Measurements from ENCODE around the gene EVI2B.
"Not testable (repeated sequence)": the region's sequence is repeated elsewhere in the genome, so short reads cannot be mapped to it uniquely, and the experiment has no call there.

EVI2B gene

GRCh38 chr17:31269036-31269577, 44.7 kb downstream of the EVI2B start:
- H3K9me3 ChIP-seq (ENCODE audit: control insufficient read depth, low read length), result no peaks in the 10 kb centered on the region
- peak overlapping the region; percentile 12 for H3K4me3 ChIP-seq (ENCODE audit: low read length)
- H3K9ac ChIP-seq (ENCODE audit: low read length), result peak overlapping the region; percentile 69
- no peaks in the 10 kb centered on the region for H3K27me3 ChIP-seq (replicated peaks; ENCODE audit: control insufficient read depth, insufficient read depth, low read length)
- H3K36me3 ChIP-seq (ENCODE audit: control insufficient read depth, insufficient read depth, low read length, severe bottlenecking), result peaks cover 10% of the 10 kb centered on the region
- peak; percentile 51 for DNase-seq (ENCODE audit: low read depth)
- peaks cover 59% of the 10 kb centered on the region for H3K4me1 ChIP-seq (ENCODE audit: control insufficient read depth, insufficient read depth, low read length)

DNA sequence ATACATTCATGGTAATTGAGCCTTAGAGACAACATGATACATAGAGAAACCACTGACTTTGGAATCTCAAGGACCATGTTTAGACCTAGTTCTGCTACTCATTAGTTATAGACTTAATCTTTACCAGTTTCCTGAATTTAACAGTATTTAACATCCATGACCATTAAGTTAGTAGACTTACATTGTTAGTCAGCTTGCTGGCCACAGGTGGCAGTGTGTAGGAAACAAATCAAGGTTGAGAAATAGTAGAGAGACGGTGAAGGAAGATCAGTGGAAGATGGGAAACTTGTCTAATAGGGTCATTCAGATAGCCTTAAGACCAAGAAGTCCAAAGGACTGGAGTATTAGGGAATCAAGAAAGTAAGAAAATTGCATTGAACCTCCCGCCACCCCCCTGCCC, 47.8 kb downstream of the EVI2B start:
- Histone ChIP-seq H3K9ac (ENCODE audit: low read length) (no peak overlapping the region), H3K4me3 (ENCODE audit: low read length) (no peak overlapping the region), H3K36me3 (ENCODE audit: control insufficient read depth, insufficient read depth, low read length, severe bottlenecking) (peaks cover 22% of the 10 kb centered on the region), H3K4me1 (ENCODE audit: control insufficient read depth, insufficient read depth, low read length) (peaks cover 34% of the 10 kb centered on the region), H3K9me3 (ENCODE audit: control insufficient read depth, low read length) (no peaks in the 10 kb centered on the region), H3K27me3 (replicated peaks; ENCODE audit: control insufficient read depth, insufficient read depth, low read length) (no peaks in the 10 kb centered on the region)
- DNase-seq (ENCODE audit: low read depth), result no peak

DNA sequence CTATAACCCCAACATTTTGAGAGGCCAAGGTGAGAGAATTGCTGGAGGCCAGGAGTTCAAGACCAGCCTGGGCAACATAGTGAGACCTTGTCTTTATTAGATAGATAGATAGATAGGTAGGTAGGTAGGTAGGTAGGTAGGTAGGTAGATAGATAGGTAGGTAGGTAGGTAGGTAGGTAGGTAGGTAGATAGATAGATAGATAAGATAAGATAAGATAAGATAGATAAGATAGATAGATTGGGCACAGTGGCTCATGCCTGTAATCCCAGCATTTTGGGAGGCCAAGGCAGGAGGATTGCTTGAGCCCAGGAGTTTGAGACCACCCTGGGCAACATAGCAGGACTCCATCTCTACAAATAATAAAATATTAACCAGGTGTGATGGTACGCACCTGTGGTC, 50.9 kb downstream of the EVI2B start:
- H3K9me3 ChIP-seq (ENCODE audit: control insufficient read depth, low read length); H3K4me3 ChIP-seq (ENCODE audit: low read length); H3K4me1 ChIP-seq (ENCODE audit: control insufficient read depth, insufficient read depth, low read length); DNase-seq (ENCODE audit: low read depth); H3K27me3 ChIP-seq (replicated peaks; ENCODE audit: control insufficient read depth, insufficient read depth, low read length); H3K9ac ChIP-seq (ENCODE audit: low read length): not testable (repeated sequence)
- H3K36me3 ChIP-seq (ENCODE audit: control insufficient read depth, insufficient read depth, low read length, severe bottlenecking), result peaks cover 36% of the 10 kb centered on the region

DNA sequence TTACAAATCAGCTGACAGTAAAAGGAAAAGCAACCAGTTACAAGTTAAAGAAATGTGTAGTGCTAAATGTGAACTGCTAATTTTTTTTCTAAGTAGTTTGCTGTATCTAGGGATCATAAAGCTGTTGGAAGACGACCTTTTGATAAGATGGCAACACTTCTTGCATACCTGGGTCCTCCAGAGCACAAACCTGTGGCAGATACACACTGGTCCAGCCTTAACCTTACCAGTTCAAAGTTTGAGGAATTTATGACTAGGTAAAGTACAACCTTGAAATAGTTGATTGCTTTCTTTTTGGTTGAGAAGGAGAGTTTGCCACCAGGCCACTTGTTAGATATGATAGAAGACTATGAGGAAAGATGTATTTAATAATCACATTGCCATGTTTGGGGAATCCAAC, 52.3 kb downstream of the EVI2B start:
- no peaks in the 10 kb centered on the region for H3K27me3 ChIP-seq (replicated peaks; ENCODE audit: control insufficient read depth, insufficient read depth, low read length)
- H3K4me3 ChIP-seq (ENCODE audit: low read length), result no peak overlapping the region
- DNase-seq (ENCODE audit: low read depth), result no peak
- no peaks in the 10 kb centered on the region for H3K9me3 ChIP-seq (ENCODE audit: control insufficient read depth, low read length)
- no peak overlapping the region for H3K9ac ChIP-seq (ENCODE audit: low read length)
- peaks cover 39% of the 10 kb centered on the region for H3K36me3 ChIP-seq (ENCODE audit: control insufficient read depth, insufficient read depth, low read length, severe bottlenecking)
- H3K4me1 ChIP-seq (ENCODE audit: control insufficient read depth, insufficient read depth, low read length), result no peaks in the 10 kb centered on the region

GRCh38 chr17:31260151-31260550, 53.7 kb downstream of the EVI2B start:
- no peak for DNase-seq (ENCODE audit: low read depth)
- Histone ChIP-seq H3K27me3 (replicated peaks; ENCODE audit: control insufficient read depth, insufficient read depth, low read length) (no peaks in the 10 kb centered on the region), H3K9me3 (ENCODE audit: control insufficient read depth, low read length) (no peaks in the 10 kb centered on the region), H3K4me3 (ENCODE audit: low read length) (no peak overlapping the region), H3K4me1 (ENCODE audit: control insufficient read depth, insufficient read depth, low read length) (no peaks in the 10 kb centered on the region), H3K36me3 (ENCODE audit: control insufficient read depth, insufficient read depth, low read length, severe bottlenecking) (peaks cover 31% of the 10 kb centered on the region), H3K9ac (ENCODE audit: low read length) (no peak overlapping the region)

GRCh38 chr17:31256936-31257335, 56.9 kb downstream of the EVI2B start:
- no peak for DNase-seq (ENCODE audit: low read depth)
- Histone ChIP-seq H3K36me3 (ENCODE audit: control insufficient read depth, insufficient read depth, low read length, severe bottlenecking) (peaks cover 24% of the 10 kb centered on the region), H3K9ac (ENCODE audit: low read length) (no peak overlapping the region), H3K27me3 (replicated peaks; ENCODE audit: control insufficient read depth, insufficient read depth, low read length) (no peaks in the 10 kb centered on the region), H3K9me3 (ENCODE audit: control insufficient read depth, low read length) (no peaks in the 10 kb centered on the region), H3K4me3 (ENCODE audit: low read length) (no peak overlapping the region), H3K4me1 (ENCODE audit: control insufficient read depth, insufficient read depth, low read length) (peaks cover 11% of the 10 kb centered on the region)

GRCh38 chr17:31254654-31255053, 59.2 kb downstream of the EVI2B start:
- Histone ChIP-seq H3K4me1 (ENCODE audit: control insufficient read depth, insufficient read depth, low read length) (peaks cover 34% of the 10 kb centered on the region), H3K36me3 (ENCODE audit: control insufficient read depth, insufficient read depth, low read length, severe bottlenecking) (peaks cover 7% of the 10 kb centered on the region), H3K27me3 (replicated peaks; ENCODE audit: control insufficient read depth, insufficient read depth, low read length) (no peaks in the 10 kb centered on the region), H3K4me3 (ENCODE audit: low read length) (no peak overlapping the region), H3K9me3 (ENCODE audit: control insufficient read depth, low read length) (no peaks in the 10 kb centered on the region), H3K9ac (ENCODE audit: low read length) (no peak overlapping the region)
- DNase-seq (ENCODE audit: low read depth), result peak; percentile 24

Data from adipocyte (in vitro differentiated cells).